Endodermal cell (in vitro differentiated cells): Measurements from ENCODE around the gene TNFAIP6. TPM values are rescaled to one million over a fixed set of nuclear protein-coding genes. Genes with fewer than 3 reads are reported as not detected.
"Not testable (repeated sequence)": the region's sequence is repeated elsewhere in the genome, so short reads cannot be mapped to it uniquely, and the experiment has no call there.

ENCODE experiments used
- DNase-seq: peaks from one replicate; pipeline ENCODE4 v3.0.0-alpha.2; 2017
- H3K27ac ChIP-seq: 2 replicates; pipeline ENCODE4 v1.5.1; 2013; ENCODE audit warnings: mild to moderate bottlenecking, low read depth, low read length, moderate library complexity
- H3K27me3 ChIP-seq: 2 replicates; pipeline ENCODE4 v1.6.1; 2013; ENCODE audit warnings: mild to moderate bottlenecking, low read length, moderate library complexity; ENCODE audit not compliant: insufficient read depth, control insufficient read depth, poor library complexity, severe bottlenecking
- H3K36me3 ChIP-seq: 2 replicates; pipeline ENCODE4 v1.7.0; 2013; ENCODE audit warnings: mild to moderate bottlenecking, low read length, moderate library complexity; ENCODE audit not compliant: control insufficient read depth, insufficient read depth
- H3K4me1 ChIP-seq: one replicate; pipeline ENCODE4 v1.7.0; 2013; ENCODE audit warnings: low read length; ENCODE audit not compliant: control insufficient read depth, insufficient read depth
- H3K4me3 ChIP-seq: 2 replicates; pipeline ENCODE4 v1.5.1; 2013; ENCODE audit warnings: mild to moderate bottlenecking, low read length, moderate library complexity
- H3K9ac ChIP-seq: 2 replicates; pipeline ENCODE4 v1.6.1; 2013; ENCODE audit warnings: mild to moderate bottlenecking, low read length, moderate library complexity; ENCODE audit not compliant: poor library complexity, severe bottlenecking; ENCODE audit errors: extremely low read depth
- H3K9me3 ChIP-seq: 2 replicates; pipeline ENCODE4 v1.6.1; 2013; ENCODE audit warnings: mild to moderate bottlenecking, low read length, moderate library complexity; ENCODE audit not compliant: control insufficient read depth
- H3K27ac Mint-ChIP-seq: 2 replicates; pipeline ENCODE4 v1.8.0; 2020; ENCODE audit warnings: mixed read lengths
- H3K27me3 Mint-ChIP-seq: 2 replicates; pipeline ENCODE4 v1.8.0; 2021; ENCODE audit warnings: mild to moderate bottlenecking, mixed read lengths; ENCODE audit not compliant: insufficient read depth
- H3K36me3 Mint-ChIP-seq: 2 replicates; pipeline ENCODE4 v1.8.0; 2020; ENCODE audit warnings: low read depth, mixed read lengths
- H3K4me1 Mint-ChIP-seq: 2 replicates; pipeline ENCODE4 v1.8.0; 2020; ENCODE audit warnings: mixed read lengths
- H3K4me3 Mint-ChIP-seq: 2 replicates; pipeline ENCODE4 v1.8.0; 2020; ENCODE audit warnings: mild to moderate bottlenecking, moderate library complexity, mixed read lengths
- H3K9me3 Mint-ChIP-seq: 2 replicates; pipeline ENCODE4 v1.8.0; 2020; ENCODE audit warnings: mild to moderate bottlenecking, mixed read lengths
- CTCF ChIP-seq: fragments of 200-600 bp; sonication (generic); conservative IDR thresholded peaks from 2 replicates; pipeline ENCODE4 v1.5.0; 2021; ENCODE audit warnings: antibody characterized with exemption, mild to moderate bottlenecking
- WGBS, 2 experiments: methylation state at CpG; one replicate each; pipeline versions ENCODE4 v1.1.5 to v1.1.7; 2013; ENCODE audit warnings: missing lambda C conversion rate in 2 of 2, mixed read lengths in 1 of 2; ENCODE audit not compliant: insufficient coverage in 1 of 2, insufficient read length in 1 of 2; 5-methylcytosine and 5-hydroxymethylcytosine counted together
- long read RNA-seq, 4 experiments: library from polyadenylated mRNA in 2 of 4; library from RNA in 1 of 4; library from capped mRNA in 1 of 4; stranded (forward) in 3 of 4; unstranded in 1 of 4; transcript quantifications; one replicate each; pipeline ENCODE4 v2.0.0, GENCODE V29; 2020 to 2021; ENCODE audit warnings: inconsistent platforms in 1 of 4
- polyA plus RNA-seq, 2 experiments: library from polyadenylated mRNA; stranded (reverse); fragments of 50-300 nt; gene quantifications; one replicate each; pipeline ENCODE4 v1.2.3, GENCODE V29; 2013
- total RNA-seq, 2 donors: library from RNA; stranded (reverse); fragmentation: NEBNext Ultra II Directional in 1 of 2; extraction: Animal tissue kit (Norgen Biotek cat#: 25700) in 1 of 2; gene quantifications; 2 replicates in 1 of 2; 3 replicates in 1 of 2; pipeline ENCODE4 v1.2.1, GENCODE V29; 2021

TNFAIP6 gene
- not detected for total RNA-seq
- 0.46 TPM for polyA plus RNA-seq (2013, experiment 1 of 2)
- 0.21 TPM for polyA plus RNA-seq (2013, experiment 2 of 2)
- long read RNA-seq, experiment 1 = 0 reads
- long read RNA-seq, experiment 2 = 0 reads
- long read RNA-seq, experiment 3, partial matches to known transcripts = 0 of 1 reads
- long read RNA-seq, experiment 3, other reads (novel, unspliced or antisense) = 0 of 1 reads
- long read RNA-seq, experiment 4 = 0 reads

GRCh38 chr2:151357359-151357758 lies at the start of gene TNFAIP6:
Gene TNFAIP6, plus strand, starts transcription at chr2:151357592. Its CDS starts 75 bp downstream, at chr2:151357667.
- Mint-ChIP-seq H3K4me3 (no peak within 1 kb of the TSS), H3K4me1 (peaks cover 3% of the 10 kb centered on the region), H3K27me3 (no peaks in the 10 kb centered on the region), H3K9me3 (no peaks in the 10 kb centered on the region), H3K27ac (no peak within 1 kb of the TSS), H3K36me3 (no peaks in the 10 kb centered on the region)
- H3K27ac ChIP-seq = no peak within 1 kb of the TSS
- H3K36me3 ChIP-seq = no peaks in the 10 kb centered on the region
- no peaks in the 10 kb centered on the region for H3K4me1 ChIP-seq
- WGBS, 2 experiments = 82 to 100% methylated on average over 1 to 3 of the region's 3 CpGs
- H3K27me3 ChIP-seq = no peaks in the 10 kb centered on the region
- no peak within 1 kb of the TSS for H3K4me3 ChIP-seq
- no peak for DNase-seq
- H3K9me3 ChIP-seq = no peaks in the 10 kb centered on the region
- no peak for TF ChIP-seq CTCF
- H3K9ac ChIP-seq = no peak within 1 kb of the TSS

GRCh38 chr2:151310313-151310712 lies 47.1 kb upstream of the TNFAIP6 start:
- peaks cover 15% of the 10 kb centered on the region for H3K9me3 Mint-ChIP-seq
- not testable (repeated sequence) for H3K36me3 Mint-ChIP-seq, H3K4me1 ChIP-seq, H3K27ac Mint-ChIP-seq, H3K36me3 ChIP-seq, H3K9me3 ChIP-seq, H3K27me3 Mint-ChIP-seq, H3K9ac ChIP-seq, H3K27ac ChIP-seq, DNase-seq, H3K4me3 ChIP-seq, H3K4me1 Mint-ChIP-seq, H3K27me3 ChIP-seq, H3K4me3 Mint-ChIP-seq
- WGBS, 2 experiments = 91 to 93% methylated on average over 2 to 6 of the region's 6 CpGs

- not testable (repeated sequence) for H3K4me1 Mint-ChIP-seq, H3K4me3 Mint-ChIP-seq, H3K9me3 ChIP-seq, H3K27ac Mint-ChIP-seq, H3K27me3 Mint-ChIP-seq, H3K27me3 ChIP-seq, H3K4me3 ChIP-seq, H3K36me3 ChIP-seq, H3K9ac ChIP-seq, H3K27ac ChIP-seq, H3K9me3 Mint-ChIP-seq, H3K36me3 Mint-ChIP-seq, H3K4me1 ChIP-seq, DNase-seq
- WGBS, 2 experiments = 95 to 98% methylated on average over 5 to 6 of the region's 6 CpGs
Measured at GRCh38 chr2:151312440-151312839, 45.0 kb upstream of the TNFAIP6 start.

GRCh38 chr2:151315381-151315903 lies 42.0 kb upstream of the TNFAIP6 start:
- no peak for TF ChIP-seq CTCF
- H3K36me3 ChIP-seq = no peaks in the 10 kb centered on the region

More at GRCh38 chr2:151315381-151315903, 42.0 kb upstream of the TNFAIP6 start:
- H3K9me3 Mint-ChIP-seq = peaks cover 4% of the 10 kb centered on the region
- Histone ChIP-seq H3K9me3 (no peaks in the 10 kb centered on the region), H3K27me3 (no peaks in the 10 kb centered on the region), H3K9ac (no peak overlapping the region), H3K4me1 (peaks cover 5% of the 10 kb centered on the region), H3K4me3 (no peak overlapping the region), H3K27ac (no peak overlapping the region)
- H3K27ac Mint-ChIP-seq = no peak overlapping the region
- no peaks in the 10 kb centered on the region for H3K27me3 Mint-ChIP-seq
- H3K4me1 Mint-ChIP-seq = peaks cover 12% of the 10 kb centered on the region
- H3K36me3 Mint-ChIP-seq = no peaks in the 10 kb centered on the region
- peak; percentile 68 for DNase-seq
- WGBS, 2 experiments = 82 to 89% methylated on average over 5 to 7 of the region's 7 CpGs
- H3K4me3 Mint-ChIP-seq = no peak overlapping the region
